ENCODE data around the gene CHST11. TPM values are rescaled to one million over a fixed set of nuclear protein-coding genes. Genes with fewer than 3 reads are reported as not detected.

Gene CHST11
- total and polyA plus RNA-seq, 9 donors: 4.0 to 39.9 (median 20.1) TPM

DNA sequence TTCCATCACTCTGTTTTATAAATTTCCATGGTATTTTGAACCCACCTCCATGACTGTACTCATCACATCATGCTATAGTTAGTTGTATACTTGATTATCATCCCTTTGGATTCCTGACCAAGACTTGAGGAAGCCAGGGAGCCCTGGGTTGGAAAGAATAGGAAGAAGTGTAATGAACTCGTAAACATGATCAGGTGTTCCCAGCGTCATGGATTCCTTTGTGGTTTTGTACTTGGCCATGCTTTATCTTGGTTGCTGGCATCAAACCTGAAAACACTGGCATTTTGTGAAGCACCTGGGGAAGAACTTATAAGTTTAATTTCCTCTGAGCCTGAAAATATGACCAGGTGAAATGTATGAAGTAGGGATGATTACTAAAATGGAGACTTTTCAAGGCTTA, 76.4 kb downstream of the CHST11 start:
- intact Hi-C loops (cut with DNase I): no loop called here
- DNase-seq: no peak
- H3K4me1 ChIP-seq (ENCODE audit: insufficient read depth): peaks cover 1% of the 10 kb centered on the region
- no peaks in the 10 kb centered on the region for H3K9me3 ChIP-seq
- no peak overlapping the region for H3K27ac ChIP-seq
- H3K27me3 ChIP-seq: no peaks in the 10 kb centered on the region
- no peak for TF ChIP-seq POLR2A (IDR thresholded peaks at IDR 0.05)
- TF ChIP-seq EP300 (IDR thresholded peaks at IDR 0.05): no peak
- TF ChIP-seq, protein P1, sequence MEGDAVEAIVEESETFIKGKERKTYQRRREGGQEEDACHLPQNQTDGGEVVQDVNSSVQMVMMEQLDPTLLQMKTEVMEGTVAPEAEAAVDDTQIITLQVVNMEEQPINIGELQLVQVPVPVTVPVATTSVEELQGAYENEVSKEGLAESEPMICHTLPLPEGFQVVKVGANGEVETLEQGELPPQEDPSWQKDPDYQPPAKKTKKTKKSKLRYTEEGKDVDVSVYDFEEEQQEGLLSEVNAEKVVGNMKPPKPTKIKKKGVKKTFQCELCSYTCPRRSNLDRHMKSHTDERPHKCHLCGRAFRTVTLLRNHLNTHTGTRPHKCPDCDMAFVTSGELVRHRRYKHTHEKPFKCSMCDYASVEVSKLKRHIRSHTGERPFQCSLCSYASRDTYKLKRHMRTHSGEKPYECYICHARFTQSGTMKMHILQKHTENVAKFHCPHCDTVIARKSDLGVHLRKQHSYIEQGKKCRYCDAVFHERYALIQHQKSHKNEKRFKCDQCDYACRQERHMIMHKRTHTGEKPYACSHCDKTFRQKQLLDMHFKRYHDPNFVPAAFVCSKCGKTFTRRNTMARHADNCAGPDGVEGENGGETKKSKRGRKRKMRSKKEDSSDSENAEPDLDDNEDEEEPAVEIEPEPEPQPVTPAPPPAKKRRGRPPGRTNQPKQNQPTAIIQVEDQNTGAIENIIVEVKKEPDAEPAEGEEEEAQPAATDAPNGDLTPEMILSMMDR (IDR thresholded peaks at IDR 0.05): no peak
- H3K36me3 ChIP-seq: no peaks in the 10 kb centered on the region
- 77 to 84% (median 80%) methylated on average over 2 of the region's 2 CpGs for WGBS, 3 donors
- H3K4me3 ChIP-seq: no peak overlapping the region

DNA sequence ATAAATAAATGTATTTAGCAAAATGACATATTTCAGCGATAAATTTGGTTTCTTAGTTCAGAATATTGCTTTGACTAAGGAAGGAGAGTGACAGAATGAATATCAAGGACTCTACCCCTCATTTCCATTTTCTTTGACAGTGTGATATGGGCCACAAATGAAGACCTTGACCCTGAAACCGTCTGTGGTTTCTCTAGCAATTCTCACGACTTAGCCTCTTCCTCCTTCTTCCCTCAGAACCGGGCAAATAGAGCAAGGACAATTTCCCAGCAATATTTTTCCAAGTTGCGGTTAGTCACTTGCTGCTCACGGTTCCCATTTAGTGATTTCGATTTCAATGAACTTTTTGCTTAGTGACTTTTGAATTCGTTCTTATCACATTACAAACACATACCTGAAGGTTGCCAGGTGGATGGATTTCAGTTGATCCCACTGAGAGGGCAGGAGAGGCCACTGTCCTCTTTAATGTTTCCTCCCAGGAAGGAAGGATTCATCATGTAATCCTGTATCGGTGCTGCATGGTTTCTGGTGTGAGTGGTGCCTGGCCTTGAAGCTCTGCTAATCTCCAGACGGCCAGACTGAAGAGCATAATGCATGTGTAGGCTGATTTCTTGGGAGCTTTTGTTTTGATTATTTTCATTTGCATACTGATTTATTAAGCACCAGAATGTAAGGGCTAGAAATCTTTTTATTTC, 77.6 kb downstream of the CHST11 start:
- Histone ChIP-seq H3K27me3 (no peaks in the 10 kb centered on the region), H3K27ac (no peak overlapping the region), H3K4me1 (ENCODE audit: insufficient read depth) (peaks cover 1% of the 10 kb centered on the region), H3K4me3 (no peak overlapping the region), H3K9me3 (no peaks in the 10 kb centered on the region), H3K36me3 (no peaks in the 10 kb centered on the region)
- intact Hi-C loops (cut with DNase I): no loop called here
- TF ChIP-seq POLR2A (IDR thresholded peaks at IDR 0.05): no peak
- TF ChIP-seq EP300 (IDR thresholded peaks at IDR 0.05): no peak
- TF ChIP-seq, protein P1 (IDR thresholded peaks at IDR 0.05): no peak
- DNase-seq: peak in 1 of 5 donors; percentile 31
- 12 to 26% (median 17%) methylated on average over 10 of the region's 10 CpGs for WGBS, 3 donors

DNA sequence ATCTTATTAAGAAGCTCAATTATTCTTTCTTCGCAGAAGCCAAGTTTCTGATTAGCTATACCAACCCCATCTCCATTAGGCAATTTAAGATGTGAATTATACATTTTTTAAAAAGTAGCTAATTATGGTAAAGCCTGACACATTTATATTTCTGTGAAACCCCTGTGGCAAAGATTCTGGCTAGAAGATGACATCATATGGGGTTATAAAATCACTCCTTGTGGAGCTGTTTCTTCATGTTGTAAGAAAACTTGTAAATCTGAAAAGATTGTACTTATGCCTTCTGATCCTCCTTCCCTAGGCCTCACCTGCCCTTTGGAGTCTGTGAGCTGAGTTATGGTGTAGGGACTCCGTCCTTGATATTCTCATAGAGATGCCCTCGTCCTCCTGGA, 78.1 kb downstream of the CHST11 start:
- H3K27ac ChIP-seq: no peak overlapping the region
- 62 to 71% (median 64%) methylated on average over 3 of the region's 3 CpGs for WGBS, 3 donors
- intact Hi-C loops (cut with DNase I): no loop called here
- TF ChIP-seq POLR2A (IDR thresholded peaks at IDR 0.05) (no peak), EP300 (IDR thresholded peaks at IDR 0.05) (no peak)
- TF ChIP-seq, protein P1 (IDR thresholded peaks at IDR 0.05): no peak
- no peaks in the 10 kb centered on the region for H3K9me3 ChIP-seq
- peaks cover 1% of the 10 kb centered on the region for H3K4me1 ChIP-seq (ENCODE audit: insufficient read depth)
- no peaks in the 10 kb centered on the region for H3K36me3 ChIP-seq
- H3K4me3 ChIP-seq: no peak overlapping the region
- DNase-seq: no peak
- H3K27me3 ChIP-seq: no peaks in the 10 kb centered on the region

DNA sequence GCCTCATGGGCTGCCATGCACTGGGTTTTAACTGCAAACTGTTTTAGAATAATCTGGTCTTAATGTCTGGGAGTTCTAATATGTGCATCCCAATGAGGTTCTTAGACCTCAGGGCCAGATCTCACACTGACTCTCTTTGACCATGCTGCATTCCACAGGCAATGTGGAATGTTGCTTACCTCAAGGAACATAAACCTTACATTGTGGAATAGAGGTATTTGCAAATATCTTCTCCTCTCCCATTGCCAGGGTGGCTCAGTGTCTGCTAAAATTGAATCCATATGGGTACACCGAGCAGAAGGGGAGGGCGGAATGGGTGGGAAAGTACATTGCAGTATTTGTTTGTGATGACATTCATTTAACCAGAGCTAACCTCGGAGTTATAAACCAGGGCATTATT, 78.6 kb downstream of the CHST11 start:
- H3K9me3 ChIP-seq: no peaks in the 10 kb centered on the region
- no peaks in the 10 kb centered on the region for H3K36me3 ChIP-seq
- H3K4me1 ChIP-seq (ENCODE audit: insufficient read depth): peaks cover 1% of the 10 kb centered on the region
- WGBS, 3 donors: 83 to 95% (median 90%) methylated on average over 3 of the region's 3 CpGs
- H3K27me3 ChIP-seq: no peaks in the 10 kb centered on the region
- intact Hi-C loops (cut with DNase I): no loop called here
- DNase-seq: no peak
- no peak overlapping the region for H3K27ac ChIP-seq
- TF ChIP-seq POLR2A (IDR thresholded peaks at IDR 0.05): no peak
- no peak for TF ChIP-seq EP300 (IDR thresholded peaks at IDR 0.05)
- TF ChIP-seq, protein P1 (IDR thresholded peaks at IDR 0.05): no peak
- no peak overlapping the region for H3K4me3 ChIP-seq

Data from ovary (tissue), 9 donors.